ENCODE data around the gene ACTN2.

The ACTN2 gene

GRCh38 chr1:236670060-236670459, 16.2 kb upstream of the ACTN2 start:
- Mint-ChIP-seq H3K36me3 (ENCODE audit: low read depth) (no peaks in the 10 kb centered on the region), H3K4me1 (no peaks in the 10 kb centered on the region), H3K27me3 (ENCODE audit: low read depth, poor library complexity) (peaks cover 30% of the 10 kb centered on the region), H3K4me3 (no peak overlapping the region), H3K27ac (no peak overlapping the region), H3K9me3 (peaks cover 6% of the 10 kb centered on the region)
- TF ChIP-seq CTCF (IDR thresholded peaks at IDR 0.05) = no peak
- DNase-seq = no peak

- H3K27me3 Mint-ChIP-seq (ENCODE audit: low read depth, poor library complexity) = peaks cover 33% of the 10 kb centered on the region
- no peaks in the 10 kb centered on the region for H3K9me3 Mint-ChIP-seq
These were observed 12.9 kb upstream of the ACTN2 start for GRCh38 chr1:236673289-236673919.

GRCh38 chr1:236677641-236678235, 8.6 kb upstream of the ACTN2 start:
- Mint-ChIP-seq H3K4me3 (no peak overlapping the region), H3K4me1 (no peaks in the 10 kb centered on the region), H3K27ac (no peak overlapping the region), H3K27me3 (ENCODE audit: low read depth, poor library complexity) (peaks cover 36% of the 10 kb centered on the region), H3K9me3 (no peaks in the 10 kb centered on the region), H3K36me3 (ENCODE audit: low read depth) (no peaks in the 10 kb centered on the region)
- DNase-seq = no peak
- no peak for TF ChIP-seq CTCF (IDR thresholded peaks at IDR 0.05)

More at GRCh38 chr1:236673289-236673919, 12.9 kb upstream of the ACTN2 start:
- DNase-seq = no peak
- no peak for TF ChIP-seq CTCF (IDR thresholded peaks at IDR 0.05)
- no peaks in the 10 kb centered on the region for H3K4me1 Mint-ChIP-seq
- no peaks in the 10 kb centered on the region for H3K36me3 Mint-ChIP-seq (ENCODE audit: low read depth)
- no peak overlapping the region for H3K4me3 Mint-ChIP-seq
- no peak overlapping the region for H3K27ac Mint-ChIP-seq

GRCh38 chr1:236681219-236681618, 5.1 kb upstream of the ACTN2 start:
- peaks cover 7% of the 10 kb centered on the region for H3K4me1 Mint-ChIP-seq
- DNase-seq = no peak
- no peak overlapping the region for H3K4me3 Mint-ChIP-seq
- no peak overlapping the region for H3K27ac Mint-ChIP-seq
- H3K27me3 Mint-ChIP-seq (ENCODE audit: low read depth, poor library complexity) = peaks cover 54% of the 10 kb centered on the region
- H3K9me3 Mint-ChIP-seq = peaks cover 15% of the 10 kb centered on the region
- no peak for TF ChIP-seq CTCF (IDR thresholded peaks at IDR 0.05)
- H3K36me3 Mint-ChIP-seq (ENCODE audit: low read depth) = peaks cover 8% of the 10 kb centered on the region

- DNase-seq = no peak
- peak overlapping the region; percentile 78 for H3K4me3 Mint-ChIP-seq
- no peak overlapping the region for H3K27ac Mint-ChIP-seq
- H3K9me3 Mint-ChIP-seq = peaks cover 20% of the 10 kb centered on the region
- peaks cover 80% of the 10 kb centered on the region for H3K27me3 Mint-ChIP-seq (ENCODE audit: low read depth, poor library complexity)
- H3K36me3 Mint-ChIP-seq (ENCODE audit: low read depth) = peaks cover 8% of the 10 kb centered on the region
- H3K4me1 Mint-ChIP-seq = peaks cover 12% of the 10 kb centered on the region
- TF ChIP-seq CTCF (IDR thresholded peaks at IDR 0.05) = no peak
These were observed 938 bp upstream of the ACTN2 start for GRCh38 chr1:236685205-236685916.

All from nephron progenitor cell (in vitro differentiated cells).